Peyer's patch (tissue), 4 donors: ENCODE measurements around the gene TBXAS1. TPM values are rescaled to one million over a fixed set of nuclear protein-coding genes. Genes with fewer than 3 reads are reported as not detected.

Source experiments
- DNase-seq, 3 donors: peaks; one replicate each; pipeline ENCODE4 v3.0.0-alpha.2; 2017 to 2019
- H3K27ac ChIP-seq, 4 donors: fragments of 200-600 bp; sonication (generic); one replicate each; pipeline ENCODE4 v1.5.1; 2016 to 2019
- H3K27me3 ChIP-seq, 2 donors: fragments of 200-600 bp; sonication (generic); one replicate each; pipeline ENCODE4 v1.5.1; 2019
- H3K36me3 ChIP-seq, 3 donors: fragments of 200-600 bp; sonication (generic); one replicate each; pipeline ENCODE4 v1.5.1; 2016 to 2019
- H3K4me1 ChIP-seq, 4 donors: fragments of 200-600 bp; sonication (generic); one replicate each; pipeline ENCODE4 v1.5.1; 2016 to 2019
- H3K4me3 ChIP-seq, 4 donors: fragments of 200-600 bp; sonication (generic); 1 replicate in 3 of 4; 2 replicates in 1 of 4; pipeline ENCODE4 v1.5.1; 2016 to 2019; ENCODE audit warnings: mild to moderate bottlenecking in 1 of 4
- H3K9me3 ChIP-seq, 4 donors: fragments of 200-600 bp; sonication (generic); one replicate each; pipeline ENCODE4 v1.5.1; 2016 to 2019; ENCODE audit warnings: mild to moderate bottlenecking in 1 of 4
- POLR2A ChIP-seq, 2 donors: fragments of 450-650 bp; IDR thresholded peaks; one replicate each; pipeline ENCODE4 v1.5.1; 2017; ENCODE audit warnings: antibody characterized with exemption in 2 of 2, mild to moderate bottlenecking in 2 of 2, moderate library complexity in 2 of 2
- total RNA-seq, 4 donors: library from RNA; depleted of rRNA; stranded (reverse); fragments of >200 nt; gene quantifications; one replicate each; pipeline ENCODE4 v1.1.0, GENCODE V29; 2016
- TF ChIP-seq, protein P1 (sequence below), 6 experiments: fragments of 450-650 bp in 4 of 6; fragments of 200-600 bp in 2 of 6; sonication (generic) in 1 of 6; IDR thresholded peaks; one replicate each; pipeline ENCODE4 v1.5.1; 2017 to 2019; ENCODE audit warnings: antibody characterized with exemption in 6 of 6, mild to moderate bottlenecking in 3 of 6, moderate library complexity in 1 of 6

TBXAS1 gene
- total RNA-seq, 4 donors from 2014 or later = 11.2 to 227 (median 33.9) TPM

GRCh38 chr7:140047197-140047596 is 218.1 kb downstream of the TBXAS1 start:
- Histone ChIP-seq H3K4me1 (peaks cover 0 to 32% (median 1%) of the 10 kb centered on the region in 4 donors), H3K9me3 (no peaks in the 10 kb centered on the region), H3K27ac (no peak overlapping the region), H3K36me3 (peaks cover 0 to 31% (median 0%) of the 10 kb centered on the region in 3 donors), H3K27me3 (no peaks in the 10 kb centered on the region), H3K4me3 (no peak overlapping the region)
- DNase-seq = no peak
- no peak for TF ChIP-seq POLR2A (IDR thresholded peaks at IDR 0.05)
- TF ChIP-seq, protein P1, sequence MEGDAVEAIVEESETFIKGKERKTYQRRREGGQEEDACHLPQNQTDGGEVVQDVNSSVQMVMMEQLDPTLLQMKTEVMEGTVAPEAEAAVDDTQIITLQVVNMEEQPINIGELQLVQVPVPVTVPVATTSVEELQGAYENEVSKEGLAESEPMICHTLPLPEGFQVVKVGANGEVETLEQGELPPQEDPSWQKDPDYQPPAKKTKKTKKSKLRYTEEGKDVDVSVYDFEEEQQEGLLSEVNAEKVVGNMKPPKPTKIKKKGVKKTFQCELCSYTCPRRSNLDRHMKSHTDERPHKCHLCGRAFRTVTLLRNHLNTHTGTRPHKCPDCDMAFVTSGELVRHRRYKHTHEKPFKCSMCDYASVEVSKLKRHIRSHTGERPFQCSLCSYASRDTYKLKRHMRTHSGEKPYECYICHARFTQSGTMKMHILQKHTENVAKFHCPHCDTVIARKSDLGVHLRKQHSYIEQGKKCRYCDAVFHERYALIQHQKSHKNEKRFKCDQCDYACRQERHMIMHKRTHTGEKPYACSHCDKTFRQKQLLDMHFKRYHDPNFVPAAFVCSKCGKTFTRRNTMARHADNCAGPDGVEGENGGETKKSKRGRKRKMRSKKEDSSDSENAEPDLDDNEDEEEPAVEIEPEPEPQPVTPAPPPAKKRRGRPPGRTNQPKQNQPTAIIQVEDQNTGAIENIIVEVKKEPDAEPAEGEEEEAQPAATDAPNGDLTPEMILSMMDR (IDR thresholded peaks at IDR 0.05) = no peak

GRCh38 chr7:140048138-140048537 is 219.1 kb downstream of the TBXAS1 start:
- TF ChIP-seq POLR2A (IDR thresholded peaks at IDR 0.05) = no peak
- TF ChIP-seq, protein P1 (IDR thresholded peaks at IDR 0.05) = no peak
- peaks cover 0 to 32% (median 1%) of the 10 kb centered on the region in 4 donors for H3K4me1 ChIP-seq
- H3K27me3 ChIP-seq = no peaks in the 10 kb centered on the region
- H3K4me3 ChIP-seq = no peak overlapping the region
- H3K27ac ChIP-seq = peak overlapping the region in 1 of 4 donors; percentile 37
- no peaks in the 10 kb centered on the region for H3K9me3 ChIP-seq
- peaks cover 0 to 23% (median 0%) of the 10 kb centered on the region in 3 donors for H3K36me3 ChIP-seq
- DNase-seq = no peak

- peak in 1 of 3 donors; percentile 53 for DNase-seq
- no peaks in the 10 kb centered on the region for H3K27me3 ChIP-seq
- peak overlapping the region in 3 of 4 donors; percentile 24 to 84 (median 77) for H3K27ac ChIP-seq
- no peaks in the 10 kb centered on the region for H3K9me3 ChIP-seq
- H3K36me3 ChIP-seq = peaks cover 0 to 15% (median 0%) of the 10 kb centered on the region in 3 donors
- no peak overlapping the region for H3K4me3 ChIP-seq
- no peak for TF ChIP-seq POLR2A (IDR thresholded peaks at IDR 0.05)
- TF ChIP-seq, protein P1 (IDR thresholded peaks at IDR 0.05) = no peak
- H3K4me1 ChIP-seq = peaks cover 0 to 32% (median 1%) of the 10 kb centered on the region in 4 donors
Measured at GRCh38 chr7:140048989-140049338, 219.9 kb downstream of the TBXAS1 start.

DNA sequence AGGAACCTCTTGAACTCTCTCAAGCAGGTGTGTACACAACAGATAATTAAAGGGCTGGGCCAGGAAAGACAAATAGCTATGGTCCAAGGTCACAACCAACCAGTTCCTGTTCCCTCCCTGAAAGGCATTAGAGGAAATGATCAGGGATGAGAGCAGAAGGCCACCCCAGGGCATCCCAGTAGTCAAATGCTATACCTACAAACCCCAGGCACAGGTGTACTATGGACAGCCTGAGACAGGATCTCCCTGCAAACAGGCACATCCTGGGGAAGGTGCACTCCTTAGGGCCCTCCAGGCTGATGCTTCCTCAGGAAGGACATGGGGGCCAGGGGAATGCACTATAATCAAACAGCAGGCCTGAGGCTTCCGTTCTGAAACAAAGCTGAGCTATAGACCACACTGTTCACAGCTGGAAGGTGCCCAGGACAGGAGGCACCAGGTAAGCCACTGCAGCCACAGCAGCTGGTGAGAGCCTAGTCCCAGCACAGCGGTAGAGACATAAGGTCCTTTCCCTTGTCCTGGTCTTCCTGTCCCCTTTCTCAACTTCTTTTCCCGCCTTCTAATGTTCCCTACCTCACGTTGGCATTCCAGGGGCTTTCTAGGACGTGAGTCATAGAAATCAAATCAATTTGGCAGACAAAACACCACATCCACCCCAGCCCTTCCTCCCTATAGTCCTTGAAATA is 220.4 kb downstream of the TBXAS1 start:
- Histone ChIP-seq H3K27ac (peak overlapping the region in 3 of 4 donors; percentile 37 to 84 (median 77)), H3K9me3 (no peaks in the 10 kb centered on the region), H3K27me3 (no peaks in the 10 kb centered on the region), H3K4me1 (peaks cover 0 to 32% (median 1%) of the 10 kb centered on the region in 4 donors), H3K36me3 (peaks cover 0 to 19% (median 0%) of the 10 kb centered on the region in 3 donors), H3K4me3 (no peak overlapping the region)
- peak in 2 of 3 donors; percentile 64 to 71 for DNase-seq
- no peak for TF ChIP-seq POLR2A (IDR thresholded peaks at IDR 0.05)
- TF ChIP-seq, protein P1 (IDR thresholded peaks at IDR 0.05) = no peak

DNA sequence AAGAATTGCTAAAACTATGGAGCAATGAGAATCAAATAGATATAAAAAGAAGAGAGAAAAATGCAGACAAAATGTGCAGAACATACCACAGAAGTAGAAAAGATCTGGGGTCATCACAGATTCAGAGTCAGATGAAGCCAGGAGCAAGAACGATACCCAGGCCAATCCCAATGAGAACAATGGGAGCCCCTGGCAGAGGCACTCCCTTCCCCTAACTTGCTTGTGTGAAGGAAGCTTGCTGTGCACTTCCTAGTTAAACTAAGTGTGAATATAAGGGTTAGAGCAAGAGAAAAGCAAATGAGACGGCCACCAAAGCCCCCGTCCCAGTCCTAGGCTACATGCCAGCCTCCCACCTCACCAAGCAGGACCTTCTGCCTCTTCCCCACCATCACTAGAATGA is 221.0 kb downstream of the TBXAS1 start:
- Histone ChIP-seq H3K36me3 (peaks cover 0 to 20% (median 0%) of the 10 kb centered on the region in 3 donors), H3K4me3 (no peak overlapping the region), H3K27me3 (no peaks in the 10 kb centered on the region), H3K4me1 (peaks cover 0 to 32% (median 1%) of the 10 kb centered on the region in 4 donors), H3K27ac (peak overlapping the region in 2 of 4 donors; percentile 37 to 77), H3K9me3 (no peaks in the 10 kb centered on the region)
- TF ChIP-seq, protein P1 (IDR thresholded peaks at IDR 0.05) = no peak
- no peak for TF ChIP-seq POLR2A (IDR thresholded peaks at IDR 0.05)
- no peak for DNase-seq
